ENCODE data around the gene RGS6. TPM values are rescaled to one million over a fixed set of nuclear protein-coding genes. Genes with fewer than 3 reads are reported as not detected.

The RGS6 gene
- total RNA-seq, 1 donor from 2014 or later, result 0.34 TPM

- no peaks in the 10 kb centered on the region for H3K4me1 ChIP-seq (ENCODE audit: insufficient read depth, low read length)
- H3K36me3 ChIP-seq (ENCODE audit: insufficient read depth, low read length), result no peaks in the 10 kb centered on the region
- H3K27ac ChIP-seq (ENCODE audit: low read depth, low read length), result no peak overlapping the region
- FAIRE-seq (no peak), DNase-seq (ENCODE audit: low read depth) (no peak)
- TF ChIP-seq EZH2 (IDR thresholded peaks at IDR 0.05; ENCODE audit: insufficient read depth, low read length) (no peak), CTCF (IDR thresholded peaks at IDR 0.05; ENCODE audit: insufficient read depth, low read depth, low read length) (no peak)
- Mint-ChIP-seq H3K9me3 (ENCODE audit: unreplicated experiment) (peaks cover 9% of the 10 kb centered on the region), H3K36me3 (ENCODE audit: low read depth, unreplicated experiment) (no peaks in the 10 kb centered on the region), H3K4me1 (ENCODE audit: low read depth, unreplicated experiment) (no peaks in the 10 kb centered on the region), H3K27me3 (ENCODE audit: low read depth, unreplicated experiment) (peaks cover 2% of the 10 kb centered on the region), H3K4me3 (ENCODE audit: unreplicated experiment) (no peak overlapping the region), H3K27ac (ENCODE audit: unreplicated experiment) (no peak overlapping the region)
- no peaks in the 10 kb centered on the region for H4K20me1 ChIP-seq (ENCODE audit: insufficient read depth, low read length)
- no peak overlapping the region for H2AFZ ChIP-seq (ENCODE audit: low read depth, low read length)
- H3K79me2 ChIP-seq (ENCODE audit: insufficient read depth, low read length), result no peaks in the 10 kb centered on the region
- no peaks in the 10 kb centered on the region for H3K27me3 ChIP-seq (ENCODE audit: insufficient read depth, low read length)
- H3K4me2 ChIP-seq (ENCODE audit: low read length), result no peak overlapping the region
- H3K4me3 ChIP-seq (ENCODE audit: insufficient read depth, low read depth, low read length), result no peak overlapping the region
- H3K9me3 ChIP-seq (ENCODE audit: insufficient read depth, low read depth, low read length), result peaks cover 3% of the 10 kb centered on the region
- no peak overlapping the region for H3K9ac ChIP-seq (ENCODE audit: low read length)
Observed at GRCh38 chr14:71943695-71944018, 11.4 kb downstream of the RGS6 start.

GRCh38 chr14:71947947-71948500 lies 15.8 kb downstream of the RGS6 start:
- Histone ChIP-seq H2AFZ (ENCODE audit: low read depth, low read length) (no peak overlapping the region), H3K4me2 (ENCODE audit: low read length) (no peak overlapping the region), H3K36me3 (ENCODE audit: insufficient read depth, low read length) (no peaks in the 10 kb centered on the region), H3K27ac (ENCODE audit: low read depth, low read length) (no peak overlapping the region), H3K9me3 (ENCODE audit: insufficient read depth, low read depth, low read length) (no peaks in the 10 kb centered on the region), H3K27me3 (ENCODE audit: insufficient read depth, low read length) (no peaks in the 10 kb centered on the region), H3K4me3 (ENCODE audit: insufficient read depth, low read depth, low read length) (no peak overlapping the region), H3K79me2 (ENCODE audit: insufficient read depth, low read length) (no peaks in the 10 kb centered on the region), H4K20me1 (ENCODE audit: insufficient read depth, low read length) (no peaks in the 10 kb centered on the region), H3K9ac (ENCODE audit: low read length) (no peak overlapping the region), H3K4me1 (ENCODE audit: insufficient read depth, low read length) (no peaks in the 10 kb centered on the region)
- Mint-ChIP-seq H3K4me3 (ENCODE audit: unreplicated experiment) (no peak overlapping the region), H3K4me1 (ENCODE audit: low read depth, unreplicated experiment) (no peaks in the 10 kb centered on the region), H3K27ac (ENCODE audit: unreplicated experiment) (no peak overlapping the region), H3K9me3 (ENCODE audit: unreplicated experiment) (no peaks in the 10 kb centered on the region), H3K27me3 (ENCODE audit: low read depth, unreplicated experiment) (peaks cover 2% of the 10 kb centered on the region), H3K36me3 (ENCODE audit: low read depth, unreplicated experiment) (no peaks in the 10 kb centered on the region)
- TF ChIP-seq CTCF (IDR thresholded peaks at IDR 0.05; ENCODE audit: insufficient read depth, low read depth, low read length) (no peak), EZH2 (IDR thresholded peaks at IDR 0.05; ENCODE audit: insufficient read depth, low read length) (no peak)
- DNase-seq (ENCODE audit: low read depth) (no peak), FAIRE-seq (no peak)

Data from astrocyte (in vitro differentiated cells and primary cell).